ENCODE measurements around the gene TMEM175.

The TMEM175 gene

DNA sequence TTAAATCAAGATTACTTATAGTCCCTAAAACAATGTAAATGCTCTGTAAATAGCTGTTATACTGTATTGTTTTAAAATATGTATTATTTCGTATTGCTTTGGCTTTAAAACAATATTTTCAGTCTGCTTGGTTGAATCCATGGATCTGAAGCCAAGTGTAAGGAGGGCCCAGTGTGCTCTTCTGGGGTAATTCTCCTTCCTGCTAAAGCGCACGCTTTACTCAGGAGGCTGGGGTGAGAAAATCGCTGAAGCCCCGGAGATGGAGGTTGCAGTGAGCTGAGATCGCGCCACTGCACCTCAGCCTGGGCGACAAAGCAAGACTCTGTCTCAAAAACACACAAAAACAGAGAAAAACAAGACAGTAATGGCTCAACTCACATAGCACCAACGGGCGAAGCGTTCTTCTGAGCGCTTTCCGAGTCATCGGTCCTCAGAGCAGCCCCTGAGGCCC, 54.2 kb downstream of the TMEM175 start:
- H3K9me3 Mint-ChIP-seq = no peaks in the 10 kb centered on the region
- H3K27me3 Mint-ChIP-seq (ENCODE audit: low read depth) = no peaks in the 10 kb centered on the region
- H3K27ac Mint-ChIP-seq = peak overlapping the region; percentile 71 to 84 (median 79)
- peak overlapping the region; percentile 93 to 96 (median 95) for H3K4me3 Mint-ChIP-seq
- peaks cover 11% of the 10 kb centered on the region for H3K4me1 Mint-ChIP-seq
- TF ChIP-seq, protein P1, sequence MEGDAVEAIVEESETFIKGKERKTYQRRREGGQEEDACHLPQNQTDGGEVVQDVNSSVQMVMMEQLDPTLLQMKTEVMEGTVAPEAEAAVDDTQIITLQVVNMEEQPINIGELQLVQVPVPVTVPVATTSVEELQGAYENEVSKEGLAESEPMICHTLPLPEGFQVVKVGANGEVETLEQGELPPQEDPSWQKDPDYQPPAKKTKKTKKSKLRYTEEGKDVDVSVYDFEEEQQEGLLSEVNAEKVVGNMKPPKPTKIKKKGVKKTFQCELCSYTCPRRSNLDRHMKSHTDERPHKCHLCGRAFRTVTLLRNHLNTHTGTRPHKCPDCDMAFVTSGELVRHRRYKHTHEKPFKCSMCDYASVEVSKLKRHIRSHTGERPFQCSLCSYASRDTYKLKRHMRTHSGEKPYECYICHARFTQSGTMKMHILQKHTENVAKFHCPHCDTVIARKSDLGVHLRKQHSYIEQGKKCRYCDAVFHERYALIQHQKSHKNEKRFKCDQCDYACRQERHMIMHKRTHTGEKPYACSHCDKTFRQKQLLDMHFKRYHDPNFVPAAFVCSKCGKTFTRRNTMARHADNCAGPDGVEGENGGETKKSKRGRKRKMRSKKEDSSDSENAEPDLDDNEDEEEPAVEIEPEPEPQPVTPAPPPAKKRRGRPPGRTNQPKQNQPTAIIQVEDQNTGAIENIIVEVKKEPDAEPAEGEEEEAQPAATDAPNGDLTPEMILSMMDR (IDR thresholded peaks at IDR 0.05; ENCODE audit: unreplicated experiment in 3 of 3) = no peak
- no peaks in the 10 kb centered on the region for H3K36me3 Mint-ChIP-seq (ENCODE audit: low read depth)

DNA sequence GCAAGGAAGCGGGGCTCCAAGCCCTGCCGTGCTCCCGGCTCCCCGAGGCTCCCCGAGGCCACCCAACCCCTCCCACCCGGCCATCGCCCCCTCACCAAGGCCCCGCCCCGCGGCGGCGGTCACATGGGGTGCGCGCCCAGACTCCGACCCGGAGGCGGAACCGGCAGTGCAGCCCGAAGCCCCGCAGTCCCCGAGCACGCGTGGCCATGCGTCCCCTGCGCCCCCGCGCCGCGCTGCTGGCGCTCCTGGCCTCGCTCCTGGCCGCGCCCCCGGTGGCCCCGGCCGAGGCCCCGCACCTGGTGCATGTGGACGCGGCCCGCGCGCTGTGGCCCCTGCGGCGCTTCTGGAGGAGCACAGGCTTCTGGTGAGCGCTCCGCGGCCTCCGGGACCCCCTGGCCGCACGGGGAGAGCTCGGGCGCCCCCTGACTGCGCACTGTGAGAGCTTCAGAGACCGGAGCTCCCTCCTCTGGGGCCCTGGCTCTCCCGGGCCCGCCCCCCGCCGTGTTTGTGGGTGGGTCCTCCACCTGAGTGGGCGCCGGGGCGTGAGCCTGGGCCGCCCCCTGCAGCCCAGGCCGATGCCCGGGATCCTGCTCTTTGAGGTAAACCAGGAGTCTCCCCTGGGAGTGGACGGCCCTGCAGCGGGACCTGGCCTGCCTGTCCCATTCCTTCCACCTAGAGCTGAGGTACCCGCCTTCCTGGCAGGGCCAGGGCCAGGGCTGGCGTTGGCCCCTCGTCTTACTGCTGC, 54.8 kb downstream of the TMEM175 start, which contains the start of gene IDUA:
Gene IDUA, plus strand, starts transcription at position 166 of the 745 bp plus-strand sequence. Its CDS starts 41 bp downstream, at position 207.
- H3K27ac Mint-ChIP-seq = peak within 1 kb of the TSS; percentile 71 to 84 (median 79)
- peaks cover 11% of the 10 kb centered on the region for H3K4me1 Mint-ChIP-seq
- no peaks in the 10 kb centered on the region for H3K9me3 Mint-ChIP-seq
- no peaks in the 10 kb centered on the region for H3K27me3 Mint-ChIP-seq (ENCODE audit: low read depth)
- H3K4me3 Mint-ChIP-seq = peak within 1 kb of the TSS; percentile 93 to 96 (median 95)
- no peaks in the 10 kb centered on the region for H3K36me3 Mint-ChIP-seq (ENCODE audit: low read depth)
- TF ChIP-seq, protein P1 (IDR thresholded peaks at IDR 0.05; ENCODE audit: unreplicated experiment in 3 of 3) = peak; percentile 65 to 70 (median 67)

DNA sequence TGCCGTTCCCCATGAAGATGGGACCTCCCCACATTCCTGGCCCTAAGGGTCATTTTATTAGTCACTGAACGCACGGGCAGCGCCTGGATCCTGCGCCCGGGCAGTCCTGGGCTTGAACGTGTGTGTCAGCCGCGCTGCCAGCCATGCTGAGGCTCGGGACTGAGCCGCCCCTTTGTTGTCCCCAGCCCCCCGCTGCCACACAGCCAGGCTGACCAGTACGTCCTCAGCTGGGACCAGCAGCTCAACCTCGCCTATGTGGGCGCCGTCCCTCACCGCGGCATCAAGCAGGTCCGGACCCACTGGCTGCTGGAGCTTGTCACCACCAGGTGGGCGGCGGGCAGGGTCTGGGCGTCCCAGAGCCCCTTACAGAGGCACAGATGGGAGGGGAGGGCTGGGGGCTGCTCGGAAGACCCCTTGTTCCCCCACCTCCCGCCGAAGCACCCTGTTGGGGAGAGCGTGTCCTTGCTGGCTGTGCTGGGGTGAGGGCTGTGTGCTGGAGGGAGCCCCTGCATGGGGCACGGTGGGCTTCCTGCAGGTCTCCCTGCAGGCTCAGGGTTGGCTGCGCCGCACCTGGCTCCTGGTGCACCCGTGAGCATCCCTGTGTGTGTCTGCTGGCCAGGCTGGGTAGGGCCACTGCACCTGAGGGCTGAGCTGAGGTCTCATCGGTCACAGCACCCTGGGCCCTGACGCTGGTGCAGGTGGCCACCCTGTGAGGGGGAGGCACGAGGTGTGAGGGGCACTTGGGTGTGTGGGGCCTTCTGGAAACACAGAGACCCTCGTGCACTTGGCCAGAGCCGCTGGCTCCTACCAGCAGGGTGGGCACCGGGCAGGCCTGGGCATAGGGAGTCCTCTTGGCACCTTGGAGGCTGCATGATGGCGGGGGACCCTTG, 55.6 kb downstream of the TMEM175 start:
- TF ChIP-seq, protein P1 (IDR thresholded peaks at IDR 0.05; ENCODE audit: unreplicated experiment in 3 of 3) = no peak
- Mint-ChIP-seq H3K27ac (no peak overlapping the region), H3K9me3 (no peaks in the 10 kb centered on the region), H3K4me3 (peak overlapping the region; percentile 83 to 84 (median 83)), H3K36me3 (ENCODE audit: low read depth) (no peaks in the 10 kb centered on the region), H3K4me1 (peaks cover 11% of the 10 kb centered on the region), H3K27me3 (ENCODE audit: low read depth) (no peaks in the 10 kb centered on the region)

DNA sequence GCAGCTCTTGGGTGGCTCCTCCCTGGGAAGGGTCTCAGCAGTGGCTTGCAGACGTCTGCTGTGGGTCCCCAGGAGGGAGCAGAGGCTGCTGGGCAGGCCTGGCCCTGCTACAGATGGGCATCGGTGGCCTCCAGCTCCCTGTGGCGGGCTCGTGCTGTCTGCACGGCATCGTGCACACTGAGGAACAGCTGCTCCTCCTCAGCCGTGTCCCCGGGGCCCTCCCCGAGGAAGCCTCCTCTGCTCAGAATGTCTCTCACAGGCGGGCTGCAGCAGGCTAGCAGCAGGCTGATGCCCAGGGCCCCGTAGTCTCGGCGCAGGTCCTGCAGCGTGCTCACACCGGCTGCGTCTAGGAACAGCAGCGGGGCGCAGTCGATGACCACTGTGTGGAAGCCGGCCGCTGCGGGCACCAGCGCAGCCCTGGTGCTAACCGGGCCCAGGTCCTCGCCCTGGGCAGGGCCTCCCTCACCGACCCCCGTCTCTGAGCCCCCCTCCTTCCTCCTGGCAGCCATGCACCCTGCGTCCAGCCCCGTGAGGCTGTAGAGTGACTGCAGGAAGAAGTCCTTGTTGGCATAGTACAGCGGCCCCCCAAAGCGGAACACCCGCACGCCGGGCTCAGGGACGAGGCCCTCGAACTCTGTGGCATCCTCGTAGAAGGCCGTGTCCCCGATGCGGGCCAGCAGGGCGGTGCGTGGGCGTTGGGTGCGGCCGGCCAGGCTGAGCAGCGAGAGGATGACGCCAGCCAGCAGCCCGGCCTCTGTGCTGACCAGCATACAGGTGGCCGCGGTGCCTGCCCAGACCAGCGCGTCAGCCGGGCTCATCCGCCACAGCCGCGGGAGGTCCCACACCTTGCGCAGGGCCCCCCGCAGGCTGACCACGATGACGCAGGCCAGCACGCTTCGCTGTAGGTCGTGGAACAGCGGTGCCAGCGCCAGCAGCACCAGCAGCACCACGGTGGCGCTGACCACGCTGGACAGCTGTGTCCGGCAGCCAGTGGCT, 56.8 kb downstream of the TMEM175 start:
- Mint-ChIP-seq H3K27ac (no peak overlapping the region), H3K4me3 (peak overlapping the region in 2 of 3 experiments; percentile 64 to 65), H3K9me3 (no peaks in the 10 kb centered on the region), H3K4me1 (peaks cover 6% of the 10 kb centered on the region), H3K36me3 (ENCODE audit: low read depth) (no peaks in the 10 kb centered on the region), H3K27me3 (ENCODE audit: low read depth) (no peaks in the 10 kb centered on the region)
- TF ChIP-seq, protein P1 (IDR thresholded peaks at IDR 0.05; ENCODE audit: unreplicated experiment in 3 of 3) = no peak

DNA sequence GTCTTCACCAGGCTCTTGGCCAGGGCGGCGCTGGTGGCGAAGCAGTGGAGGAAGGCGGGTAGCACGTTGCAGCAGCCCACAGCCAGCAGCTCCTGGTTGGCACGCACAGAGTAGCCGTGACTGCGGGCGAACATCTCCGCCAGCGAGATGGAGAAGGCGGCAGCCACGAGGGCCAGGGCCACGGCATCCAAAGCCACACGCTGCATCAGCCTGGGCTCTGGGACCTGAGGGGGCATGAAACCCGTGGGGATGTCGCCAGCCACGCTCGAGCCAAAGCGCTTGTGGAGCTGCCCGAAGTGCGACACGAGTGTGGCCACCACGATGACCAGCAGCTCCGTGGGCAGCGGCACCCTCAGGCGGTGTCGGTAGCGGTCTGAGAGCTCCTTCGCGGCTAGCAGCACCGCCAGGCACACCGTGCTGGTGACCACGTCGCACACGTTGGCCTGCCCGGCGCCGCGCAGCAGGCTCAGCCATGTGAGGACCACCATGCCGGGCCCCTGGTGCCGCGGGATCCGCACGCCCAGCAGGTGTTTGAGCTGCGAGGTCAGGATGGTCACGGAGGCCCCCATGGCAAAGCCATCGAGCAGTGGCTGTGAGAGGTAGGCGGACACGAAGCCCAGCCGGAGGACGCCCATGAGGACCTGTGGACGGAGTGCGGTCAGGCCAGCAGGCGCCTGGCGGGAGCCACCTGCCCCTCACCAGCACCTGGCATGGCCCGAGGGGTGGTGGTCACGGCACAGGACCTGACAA, 57.6 kb downstream of the TMEM175 start:
- no peaks in the 10 kb centered on the region for H3K27me3 Mint-ChIP-seq (ENCODE audit: low read depth)
- no peak overlapping the region for H3K27ac Mint-ChIP-seq

More for the DNA sequence above, 57.6 kb downstream of the TMEM175 start:
- Mint-ChIP-seq H3K4me1 (peaks cover 6% of the 10 kb centered on the region), H3K36me3 (ENCODE audit: low read depth) (no peaks in the 10 kb centered on the region), H3K4me3 (no peak overlapping the region), H3K9me3 (no peaks in the 10 kb centered on the region)
- TF ChIP-seq, protein P1 (IDR thresholded peaks at IDR 0.05; ENCODE audit: unreplicated experiment in 3 of 3) = no peak
